HG03457 (cell line): ENCODE results near the gene ELP2.

Experiments
- ATAC-seq: cut with Tn5 transposase; IDR thresholded peaks from one replicate; pipeline ENCODE4 v1.9.1; 2021; ENCODE audit warnings: moderate number of reproducible peaks; ENCODE audit not compliant: unreplicated experiment

ELP2 gene

DNA sequence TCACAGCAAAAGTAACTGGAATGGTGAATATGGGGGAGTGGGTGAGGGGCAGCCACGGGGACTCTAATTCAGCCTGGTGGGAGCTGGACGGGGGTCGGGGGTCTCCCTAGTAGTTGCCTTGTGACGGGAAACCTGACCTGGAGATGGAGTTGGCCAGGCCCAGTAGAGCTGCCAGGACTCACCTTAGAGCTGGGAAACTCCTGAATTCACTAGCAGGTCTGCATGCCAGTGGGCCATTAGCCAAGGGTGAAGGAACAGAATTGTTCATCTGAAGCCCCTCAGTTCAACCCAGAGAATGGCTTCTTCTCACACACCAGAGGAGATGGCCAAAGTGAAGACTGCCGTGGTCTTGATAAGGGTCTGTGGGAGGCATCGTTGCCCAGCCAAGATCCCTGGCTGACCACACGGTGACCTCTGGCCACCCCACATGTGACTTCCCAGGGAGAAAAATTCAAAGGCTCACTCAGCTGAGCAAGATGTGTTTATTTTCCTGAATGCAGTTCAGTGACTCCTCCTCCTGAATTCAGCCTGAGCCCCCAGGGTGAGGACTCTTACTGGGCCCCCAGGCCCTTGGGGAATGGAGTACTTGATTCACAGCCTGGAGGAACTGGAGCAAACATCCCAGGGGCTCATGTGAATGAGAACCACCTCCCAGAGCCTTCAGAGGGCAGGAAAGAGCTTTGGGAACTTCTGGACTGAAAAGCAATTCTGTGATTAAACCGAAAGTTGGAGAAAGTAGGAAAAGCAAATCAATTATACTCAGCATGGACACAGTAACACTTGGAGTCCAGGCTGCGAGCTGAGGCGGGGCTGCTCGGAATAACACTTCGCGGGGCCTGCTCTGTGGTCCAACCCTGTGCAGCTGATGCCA, 82.8 kb downstream of the ELP2 start:
- no peak for ATAC-seq

DNA sequence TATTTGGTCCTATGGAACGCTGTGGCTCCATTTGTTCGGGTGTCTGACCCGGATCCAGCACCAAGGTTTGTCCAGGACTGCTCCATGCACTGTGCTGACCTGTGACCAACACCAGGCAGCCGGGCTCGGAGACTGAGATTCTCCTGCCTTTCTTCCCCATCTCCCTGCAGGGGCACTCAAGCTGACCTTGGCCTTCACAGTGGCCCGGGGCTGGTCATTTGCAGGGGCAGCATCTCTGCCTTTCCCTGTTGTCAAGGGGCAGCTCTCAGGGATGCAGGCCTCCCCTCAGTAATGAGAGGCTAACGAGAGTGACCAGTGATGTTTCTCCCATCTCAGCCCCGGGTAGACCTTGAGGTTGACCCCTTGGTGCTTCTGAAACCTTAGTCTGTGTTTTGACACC, 85.1 kb downstream of the ELP2 start:
- ATAC-seq: no peak

DNA sequence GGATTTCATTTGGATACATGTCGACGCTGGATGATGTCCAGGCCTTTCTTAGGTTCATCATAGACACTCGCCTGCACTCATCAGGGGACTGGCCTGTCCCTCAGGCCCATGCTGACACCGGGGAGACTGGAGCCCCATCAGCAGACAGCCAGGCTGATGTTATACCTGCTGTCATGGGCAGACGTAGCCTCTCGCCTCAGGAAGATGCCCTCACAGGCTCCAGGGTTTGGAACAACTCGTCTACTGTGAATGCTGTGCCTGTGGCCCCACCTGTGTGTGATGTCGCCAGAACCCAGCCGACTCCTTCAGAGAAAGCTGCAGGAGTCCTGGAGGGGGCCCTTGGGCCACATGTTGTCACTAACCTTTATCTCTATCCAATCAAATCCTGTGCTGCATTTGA, 85.9 kb downstream of the ELP2 start:
- ATAC-seq: no peak

DNA sequence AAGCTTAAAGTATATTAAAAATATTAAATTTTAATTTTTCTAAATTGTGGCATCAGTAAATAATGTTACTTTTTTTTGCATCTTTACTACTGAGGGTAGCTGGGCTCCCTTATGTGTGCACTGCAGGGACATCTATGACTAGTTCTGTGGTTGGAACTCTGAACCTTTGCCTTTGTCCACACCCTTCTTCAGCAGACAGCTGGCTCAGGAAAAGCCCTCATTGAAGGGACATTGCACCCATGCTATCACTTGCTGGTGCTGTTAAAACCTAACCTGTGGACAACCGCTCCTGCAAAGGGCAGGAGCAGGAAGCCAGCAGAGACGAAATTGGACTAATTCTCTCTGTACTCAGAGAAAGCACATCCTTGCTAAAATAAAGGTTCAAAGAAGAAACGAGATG, 87.6 kb downstream of the ELP2 start:
- no peak for ATAC-seq

DNA sequence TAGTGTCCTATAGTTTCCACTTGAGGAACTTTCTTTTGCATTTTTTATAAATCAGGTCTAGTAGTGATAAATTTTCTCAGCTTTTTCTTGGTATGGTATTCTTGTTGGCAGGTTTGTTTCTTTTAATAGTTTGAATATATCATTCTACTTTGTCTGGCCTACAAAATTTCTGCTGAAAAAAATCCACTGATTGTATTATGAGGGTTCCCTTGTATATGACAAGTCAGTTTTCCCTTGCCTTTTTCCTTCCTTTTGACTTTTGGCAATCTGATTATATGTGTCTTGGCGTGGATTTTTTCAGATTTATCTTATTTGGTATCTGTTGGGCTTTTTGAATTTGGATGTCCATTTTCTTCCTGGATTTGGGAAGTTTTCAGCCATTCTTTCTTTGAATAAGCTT, 99.5 kb downstream of the ELP2 start:
- no peak for ATAC-seq
